Suppressor macrophage treated with lipopolysaccharide for 4 hours (primary cell): ENCODE measurements around the gene PIP4K2A.

Experiments used
- DNase-seq: peaks from one replicate; pipeline ENCODE4 v3.0.0-alpha.2; 2020

PIP4K2A gene

DNA sequence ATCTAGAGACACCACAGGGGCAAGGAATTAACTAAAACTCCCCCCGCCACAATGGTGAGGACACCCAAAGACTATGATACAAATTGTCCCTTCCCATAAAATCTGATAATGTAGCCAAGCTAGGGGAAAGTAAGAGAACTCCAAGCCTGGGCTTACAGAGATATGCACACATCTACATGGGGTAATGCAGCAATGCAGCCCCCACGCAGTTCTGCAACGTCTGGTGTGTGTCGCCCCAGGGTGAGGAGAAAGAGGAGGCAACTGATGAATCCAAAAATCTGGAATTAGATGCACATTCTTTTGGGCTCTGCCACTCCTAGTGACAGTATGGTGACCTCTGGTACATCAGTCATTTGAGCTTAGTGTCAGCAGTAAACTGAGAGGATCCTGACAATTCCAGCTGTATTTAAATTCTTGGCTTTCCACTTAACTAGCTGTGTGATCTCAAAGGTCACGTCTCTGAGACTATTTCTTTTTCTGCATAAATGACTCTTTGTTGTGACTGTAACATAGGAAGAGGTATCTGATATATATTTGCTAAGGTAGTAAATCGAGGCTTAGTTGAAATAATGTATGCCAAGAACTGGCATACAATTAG, 51.5 kb downstream of the PIP4K2A start:
- no peak for DNase-seq

DNA sequence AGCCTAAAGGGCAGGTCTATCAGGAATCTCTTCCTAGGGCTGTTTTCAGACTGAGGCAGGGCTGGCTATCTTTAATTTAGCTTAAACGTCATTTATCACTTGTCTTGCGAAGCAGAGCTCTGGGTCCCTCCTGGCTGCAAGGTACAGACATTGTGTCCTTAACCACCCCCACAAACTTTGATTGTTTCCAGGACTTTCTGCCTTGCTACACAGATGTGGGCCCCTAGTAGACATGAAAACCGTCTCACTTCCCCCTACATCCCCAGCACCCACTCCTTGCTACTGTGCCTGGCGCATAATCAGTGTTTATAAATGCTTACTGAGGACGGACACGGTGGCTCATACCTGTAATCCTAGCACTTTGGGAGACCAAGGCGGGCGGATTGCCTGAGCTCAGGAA, 54.5 kb downstream of the PIP4K2A start:
- DNase-seq = no peak

DNA sequence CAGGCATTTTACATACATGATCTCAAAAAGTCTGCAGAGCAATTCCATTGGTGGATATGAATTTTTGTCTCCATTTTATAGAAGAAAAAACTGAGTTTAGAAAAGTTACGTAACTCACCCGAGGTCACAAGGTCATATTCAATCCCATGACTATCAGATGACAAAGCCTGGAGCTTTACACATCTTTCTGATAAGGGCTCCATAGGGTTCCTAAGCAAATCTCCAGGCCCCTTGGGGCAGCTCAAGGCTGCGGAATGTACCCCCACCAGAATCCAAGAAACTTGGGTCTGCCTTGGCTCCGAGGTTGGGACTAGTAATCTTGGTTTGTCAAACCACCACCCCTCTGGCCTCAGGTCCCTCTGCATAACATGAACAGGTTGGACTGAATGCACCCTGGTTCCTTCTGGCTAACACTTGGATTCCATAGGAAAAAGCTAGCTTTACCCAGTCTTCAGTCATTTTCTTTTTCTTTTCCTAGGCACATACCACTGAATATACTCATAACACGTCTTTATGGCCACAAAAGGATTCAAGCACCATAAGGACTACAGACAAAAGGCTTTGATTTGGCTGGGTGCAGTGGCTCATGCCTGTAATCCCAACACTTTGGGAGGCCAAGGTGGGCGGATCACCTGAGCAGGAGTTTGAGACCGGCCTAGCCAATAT, 55.5 kb downstream of the PIP4K2A start:
- no peak for DNase-seq

DNA sequence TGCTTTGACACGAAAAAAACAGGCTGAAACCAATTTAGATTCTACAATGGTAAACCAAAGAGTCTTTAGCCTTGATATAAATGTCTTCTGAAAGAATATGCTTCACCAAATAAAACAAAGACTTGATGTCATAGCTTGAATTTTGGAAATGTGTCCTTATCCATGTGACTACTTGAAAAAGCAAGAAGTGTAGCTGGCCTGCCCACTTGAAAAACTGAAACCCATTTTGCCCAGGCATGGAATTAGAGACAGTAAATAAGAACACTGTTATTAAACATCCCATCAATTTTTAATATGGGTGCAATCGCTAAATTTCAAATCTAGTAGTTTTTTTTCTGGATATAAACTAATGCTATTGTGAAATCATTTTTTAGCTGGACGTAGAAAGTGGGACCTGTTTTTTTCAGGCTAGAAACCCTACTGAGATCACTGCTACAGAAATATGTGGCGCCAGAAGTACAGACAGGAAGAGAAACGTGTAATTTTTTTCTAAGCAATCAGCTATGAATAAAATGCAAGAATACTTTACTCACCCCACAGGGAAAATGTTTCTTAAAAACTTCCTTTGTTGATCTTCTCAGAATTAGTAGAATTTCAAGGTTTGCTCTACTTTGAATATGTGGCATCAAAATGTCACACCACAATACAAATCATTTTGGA, 56.7 kb downstream of the PIP4K2A start:
- peak; percentile 17 for DNase-seq

DNA sequence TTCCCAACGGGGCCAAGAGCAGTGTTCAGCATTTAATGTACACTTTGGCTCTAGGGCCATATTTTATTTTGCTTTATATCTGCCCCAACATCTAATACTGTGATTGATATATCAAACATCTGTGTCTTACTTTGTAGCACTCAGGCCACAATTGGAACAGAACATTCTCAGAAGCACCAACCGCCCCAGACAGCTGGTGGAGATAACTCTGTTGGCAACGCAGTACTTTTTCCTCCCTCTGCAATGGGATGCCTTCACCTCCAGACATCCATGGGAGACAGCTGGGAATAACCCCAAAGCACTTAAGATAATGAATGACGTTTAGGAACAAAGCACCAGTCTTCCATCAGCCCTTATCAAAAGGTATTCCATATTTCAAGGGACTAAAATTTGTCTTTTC, 57.4 kb downstream of the PIP4K2A start:
- no peak for DNase-seq

DNA sequence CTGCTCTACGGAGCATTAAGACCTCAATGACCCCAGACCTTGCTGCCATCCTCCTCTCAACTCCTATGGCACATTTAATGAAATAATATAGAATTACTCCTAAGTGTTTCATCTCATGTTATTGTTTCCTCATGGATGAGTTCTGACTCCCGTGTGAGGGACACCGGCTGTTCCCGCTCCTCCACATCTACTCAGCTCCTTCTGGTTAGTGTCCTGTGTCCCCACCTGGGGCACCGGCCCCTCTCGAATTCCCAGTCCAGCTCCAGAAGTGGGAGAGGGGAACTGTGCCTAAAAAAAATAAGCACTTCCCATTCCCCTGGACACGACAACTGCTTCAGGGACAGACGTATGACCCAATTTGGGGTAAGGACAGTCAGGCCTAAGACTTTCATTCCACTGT, 58.3 kb downstream of the PIP4K2A start:
- DNase-seq = no peak

DNA sequence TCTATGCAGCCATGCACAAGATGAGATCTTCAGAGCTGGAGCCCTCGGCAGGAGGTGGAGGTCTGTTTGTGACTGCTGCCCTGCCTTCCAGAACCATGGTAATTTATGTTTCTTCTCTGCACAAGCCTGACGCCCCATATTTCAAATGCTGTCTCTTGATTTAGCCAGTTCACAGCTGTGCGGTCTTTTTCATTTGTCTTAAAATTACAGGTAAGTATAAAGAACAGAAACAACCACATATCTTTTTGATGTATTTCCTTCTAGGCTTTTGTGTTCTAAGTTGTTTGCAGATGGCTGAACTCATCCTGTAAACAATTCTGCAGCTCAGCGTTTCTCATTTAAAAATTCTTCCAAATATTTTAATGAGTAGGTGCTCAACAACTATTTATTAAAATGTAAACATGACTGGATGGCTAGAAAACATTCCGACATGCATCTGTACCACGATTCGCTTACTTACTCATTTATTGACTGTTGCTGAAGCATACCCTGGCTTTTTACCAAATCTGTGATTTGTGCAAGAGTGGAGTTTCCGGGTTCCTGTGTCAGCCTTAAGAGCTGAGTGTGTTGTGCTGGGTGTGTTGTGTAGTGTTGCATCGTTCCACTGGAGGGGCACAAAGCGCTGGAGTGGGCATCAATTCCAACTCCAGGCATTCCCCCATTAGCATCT, 58.9 kb downstream of the PIP4K2A start:
- DNase-seq = peak; percentile 67

DNA sequence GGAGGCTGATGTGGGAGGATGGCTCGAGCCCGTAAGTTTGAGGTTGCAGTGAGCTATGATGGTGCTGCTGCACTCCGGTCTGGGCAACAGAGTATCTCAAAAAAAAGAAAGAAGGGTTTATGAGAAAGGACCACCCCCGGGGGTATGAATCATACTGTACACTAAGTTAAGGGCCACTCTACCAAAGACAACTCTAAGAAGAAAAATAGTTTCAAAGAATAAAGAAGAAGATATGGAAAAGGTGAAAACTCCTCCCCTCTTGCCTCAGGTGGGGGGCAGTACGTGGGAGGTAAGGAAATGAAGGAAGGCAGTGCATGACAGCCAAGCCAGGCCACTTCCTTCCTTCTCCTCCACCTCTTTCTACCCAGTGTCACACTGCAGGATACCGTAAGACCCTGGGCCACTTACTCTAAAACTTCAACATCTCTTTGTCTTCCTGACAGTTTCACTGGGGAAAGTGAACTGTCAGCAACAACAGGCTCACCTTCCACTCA, 61.3 kb downstream of the PIP4K2A start:
- DNase-seq = no peak

DNA sequence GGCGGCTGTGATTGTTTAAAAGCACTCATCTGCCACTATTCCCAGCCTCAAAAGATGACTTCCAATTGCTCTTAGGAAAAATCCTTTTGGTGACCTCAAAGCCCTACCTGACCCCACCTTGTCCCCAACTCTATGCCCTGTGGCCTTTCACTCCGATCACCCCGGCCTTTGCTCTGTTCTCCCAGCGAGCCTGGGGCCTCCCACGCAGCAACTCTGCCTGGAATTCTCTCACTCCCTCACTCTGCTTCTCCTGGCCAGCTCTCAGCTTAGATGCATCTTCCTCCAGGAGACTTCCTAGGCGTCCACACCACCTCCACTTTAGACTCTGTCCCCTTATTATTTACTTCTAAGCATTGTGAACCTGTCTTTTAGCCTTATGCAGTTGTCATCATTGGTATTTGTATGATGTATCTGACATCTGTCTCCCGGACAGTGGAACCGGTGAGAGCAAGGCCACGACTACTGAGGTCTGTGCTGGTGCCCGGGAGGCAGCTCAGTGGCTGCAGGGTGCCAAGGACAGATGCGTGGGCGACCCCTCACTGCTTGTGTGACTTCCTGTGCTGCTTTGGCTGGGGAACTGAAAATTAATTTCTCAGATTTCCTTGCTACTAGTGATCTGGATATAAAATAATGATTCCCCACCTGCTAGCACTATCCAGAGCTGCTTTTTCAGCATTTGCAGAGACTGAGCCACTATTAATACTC, 63.0 kb downstream of the PIP4K2A start:
- peak; percentile 48 for DNase-seq

DNA sequence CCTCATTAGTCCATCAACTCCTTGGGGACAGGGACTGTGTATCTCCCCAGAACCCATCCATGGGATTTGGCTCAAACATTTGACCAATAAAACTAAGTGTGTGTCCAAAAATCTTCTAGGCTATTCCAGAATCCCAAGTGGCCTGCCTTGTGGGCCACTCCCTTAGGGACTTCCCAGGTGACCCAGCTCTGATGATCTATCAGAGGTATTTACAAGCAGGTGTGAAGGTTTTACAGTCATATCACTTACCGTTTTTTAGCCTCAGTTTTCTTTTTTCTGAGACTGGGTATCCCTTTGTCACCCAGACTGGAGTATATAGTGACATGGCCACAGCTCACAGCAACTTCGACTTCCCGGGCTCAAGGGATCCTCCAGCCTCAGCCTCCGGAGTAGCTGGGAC, 64.4 kb downstream of the PIP4K2A start:
- no peak for DNase-seq

DNA sequence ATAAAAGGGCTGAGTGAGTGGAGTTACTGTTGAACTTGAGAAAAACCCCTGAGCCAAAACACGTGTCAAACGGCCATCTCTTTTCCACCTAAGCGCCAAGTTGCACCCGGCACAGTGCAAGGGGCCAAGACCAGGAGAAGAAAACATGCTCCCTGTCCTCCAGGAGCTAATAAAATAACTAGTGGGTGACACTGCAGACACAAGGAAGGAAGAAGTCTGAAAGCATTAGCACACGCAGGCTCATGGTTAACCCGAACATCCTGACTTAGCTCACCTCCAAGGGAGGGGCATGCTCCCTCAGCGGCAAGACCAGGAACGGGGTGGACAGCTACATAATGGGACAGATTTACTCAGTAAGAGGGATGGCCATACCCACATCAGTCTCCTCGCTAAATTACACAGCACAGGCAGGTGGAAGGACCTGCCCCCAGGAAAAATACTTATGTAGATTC, 65.0 kb downstream of the PIP4K2A start:
- DNase-seq = no peak

DNA sequence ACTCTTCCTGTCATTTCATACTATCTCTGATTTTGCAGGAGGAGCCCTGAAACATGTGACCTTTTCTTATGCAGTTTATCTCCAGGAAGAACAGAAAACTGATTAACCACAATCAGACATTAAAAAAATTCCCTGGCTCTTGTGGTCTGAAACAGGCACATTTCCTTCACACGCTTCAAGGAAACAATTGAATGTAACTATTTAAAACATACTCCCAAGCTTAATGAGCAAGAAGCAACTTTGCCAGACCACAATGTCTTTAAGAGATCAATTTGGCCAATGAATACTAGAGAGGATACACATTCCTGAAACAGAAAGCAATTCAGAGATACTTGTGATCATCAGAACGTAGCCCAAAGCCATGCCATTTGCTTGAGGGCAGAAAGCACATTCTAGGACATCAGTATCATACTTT, 65.8 kb downstream of the PIP4K2A start:
- no peak for DNase-seq

DNA sequence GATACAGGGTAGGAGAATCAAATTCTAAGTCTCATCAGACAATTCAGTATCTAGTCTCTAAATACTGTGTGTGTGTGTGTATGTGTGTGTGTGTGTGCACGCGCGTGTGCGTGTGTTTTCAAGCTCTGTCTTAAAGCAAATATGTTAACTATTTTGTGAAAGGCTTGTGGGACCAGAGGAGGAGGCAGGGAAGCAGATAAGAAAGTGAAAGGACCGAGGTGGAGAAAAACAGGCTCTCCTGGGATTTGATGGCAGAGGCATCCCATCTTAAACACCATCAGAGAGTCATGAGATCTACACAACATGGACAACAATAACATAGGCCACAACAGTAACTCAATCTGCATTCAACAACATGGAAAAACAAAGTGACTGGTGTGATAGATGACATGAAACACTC, 67.1 kb downstream of the PIP4K2A start:
- no peak for DNase-seq

DNA sequence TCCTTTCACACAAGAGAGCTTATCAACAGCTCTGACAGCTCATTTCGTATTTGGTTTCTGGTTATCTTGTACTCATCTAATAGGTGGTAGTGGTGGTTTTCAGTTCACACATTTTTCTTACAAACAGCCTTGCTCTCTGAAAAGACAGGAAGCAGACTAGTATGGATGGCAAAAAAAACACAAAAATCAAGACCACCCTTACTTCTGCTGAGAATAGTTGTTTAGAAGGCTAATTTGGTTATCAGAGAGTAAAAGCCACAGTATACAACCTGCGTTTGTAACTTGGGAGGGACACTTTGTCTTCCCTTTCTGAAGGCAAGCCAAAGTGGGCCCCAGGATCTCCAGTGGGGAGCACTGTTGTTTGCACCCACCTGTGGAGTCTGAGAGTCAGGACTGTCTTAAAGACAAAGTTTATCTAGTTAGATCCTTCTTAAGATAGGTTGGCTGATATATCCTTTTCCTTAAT, 68.0 kb downstream of the PIP4K2A start:
- DNase-seq = no peak

DNA sequence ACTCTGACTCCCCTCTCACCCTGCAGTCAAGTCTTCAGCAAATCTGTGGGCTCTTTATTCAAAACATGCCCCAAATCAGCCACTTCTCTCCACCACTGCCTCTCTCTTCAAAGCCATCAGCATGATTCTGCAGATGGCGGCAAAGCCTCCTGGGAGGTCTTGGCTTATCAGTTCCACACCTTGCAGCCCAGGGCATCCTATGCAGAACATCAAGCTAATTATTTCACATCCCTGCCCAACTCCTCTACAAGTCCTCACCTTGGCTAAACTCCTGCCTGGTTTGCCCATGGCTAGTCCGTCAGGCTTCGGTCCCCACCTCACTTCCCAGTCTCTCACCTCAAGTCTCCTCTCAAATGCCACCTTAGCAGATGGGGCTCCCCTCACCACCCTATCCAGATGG, 70.2 kb downstream of the PIP4K2A start:
- DNase-seq = no peak

DNA sequence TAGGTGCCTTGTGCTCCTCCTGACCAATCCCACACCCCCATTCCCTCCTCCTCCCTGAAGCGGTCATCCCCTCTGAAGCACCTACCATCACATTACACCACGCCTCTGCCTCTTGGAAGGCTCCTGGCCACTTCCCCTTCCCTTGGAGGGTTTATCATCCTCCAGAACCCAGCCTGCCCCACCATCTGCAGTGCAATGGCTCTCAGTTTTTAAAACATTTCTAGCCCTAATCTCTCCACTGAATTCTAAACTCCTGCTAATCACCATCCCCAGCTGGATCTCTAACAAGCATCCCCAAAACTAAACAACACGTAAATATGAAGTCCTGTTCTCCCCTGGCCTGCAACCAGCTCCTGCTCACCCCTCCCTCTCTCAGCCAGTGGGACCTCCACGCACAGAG, 70.6 kb downstream of the PIP4K2A start:
- DNase-seq = no peak

DNA sequence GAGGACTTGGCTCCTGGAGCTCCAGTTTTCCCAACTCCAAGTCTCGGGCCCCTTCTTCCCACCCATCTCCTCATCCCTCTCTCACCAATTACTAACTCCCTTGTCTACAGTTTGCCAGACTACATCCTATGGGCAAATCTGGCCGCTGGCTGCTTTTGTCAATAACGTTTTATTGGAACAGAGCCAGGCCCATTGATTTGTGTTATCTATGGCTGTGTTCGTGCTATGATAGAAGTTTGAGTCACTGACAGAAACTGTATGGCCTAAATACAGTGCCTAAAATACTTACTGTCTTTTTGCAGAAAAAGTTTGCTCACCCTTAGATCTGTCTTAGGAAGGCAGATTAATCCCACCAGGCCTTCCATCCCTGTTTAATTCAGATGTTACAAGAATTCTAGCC, 71.3 kb downstream of the PIP4K2A start:
- no peak for DNase-seq

DNA sequence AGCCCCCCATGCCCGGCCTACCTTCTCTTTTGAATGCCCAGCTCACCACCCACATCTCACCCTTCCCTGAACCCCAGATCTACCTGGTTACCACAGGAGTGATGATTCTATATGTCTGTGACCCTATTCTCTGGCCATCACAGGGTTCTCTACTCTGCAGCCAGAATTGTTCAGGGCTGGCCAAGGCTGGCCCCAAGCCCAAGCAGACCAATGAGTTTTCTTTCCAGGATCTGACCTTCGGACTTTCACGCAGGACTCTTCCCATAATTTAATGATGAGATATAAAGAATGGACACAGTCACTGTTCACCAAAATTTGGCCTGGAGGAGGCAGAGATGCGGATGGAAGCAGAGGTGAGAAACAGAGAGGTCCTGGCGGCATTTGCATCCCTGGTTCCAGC, 72.6 kb downstream of the PIP4K2A start:
- no peak for DNase-seq

DNA sequence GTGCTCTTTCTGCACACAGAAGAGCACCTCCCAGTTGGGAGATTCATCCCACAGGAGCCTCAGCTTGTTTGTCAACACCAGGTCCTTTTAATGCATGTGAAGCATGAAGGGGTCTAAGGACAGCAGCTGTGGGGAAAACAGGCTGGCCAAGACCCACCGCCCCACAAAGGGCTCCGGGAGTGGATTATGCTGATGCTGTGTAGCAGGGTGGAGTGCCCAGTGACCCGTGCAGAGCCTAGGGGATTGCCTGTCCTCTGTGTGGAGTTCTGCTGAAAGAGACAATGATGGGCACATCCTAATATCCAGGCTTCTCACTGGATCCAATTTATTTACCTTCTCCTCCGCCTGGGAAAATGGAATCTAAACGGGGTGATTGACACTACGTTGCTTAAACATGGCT, 74.0 kb downstream of the PIP4K2A start:
- no peak for DNase-seq

DNA sequence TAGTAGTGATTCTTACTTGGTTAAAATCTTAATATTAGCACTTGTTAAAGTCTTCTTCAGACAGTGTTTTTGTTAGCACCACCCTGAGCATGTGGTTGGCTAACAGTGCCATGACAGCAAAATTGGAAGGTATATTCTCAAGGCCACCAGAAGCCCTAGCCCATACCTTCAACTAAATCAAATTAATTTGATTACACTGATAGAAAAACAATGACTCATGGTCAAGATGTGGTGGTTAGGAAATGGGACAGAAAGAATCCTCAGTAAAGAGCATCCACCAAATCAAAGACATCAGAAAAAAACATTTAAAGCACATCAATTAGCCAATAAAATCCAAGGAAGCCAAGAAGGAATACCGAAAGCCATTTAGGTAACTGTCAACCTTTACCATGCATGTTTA, 75.5 kb downstream of the PIP4K2A start:
- DNase-seq = no peak

DNA sequence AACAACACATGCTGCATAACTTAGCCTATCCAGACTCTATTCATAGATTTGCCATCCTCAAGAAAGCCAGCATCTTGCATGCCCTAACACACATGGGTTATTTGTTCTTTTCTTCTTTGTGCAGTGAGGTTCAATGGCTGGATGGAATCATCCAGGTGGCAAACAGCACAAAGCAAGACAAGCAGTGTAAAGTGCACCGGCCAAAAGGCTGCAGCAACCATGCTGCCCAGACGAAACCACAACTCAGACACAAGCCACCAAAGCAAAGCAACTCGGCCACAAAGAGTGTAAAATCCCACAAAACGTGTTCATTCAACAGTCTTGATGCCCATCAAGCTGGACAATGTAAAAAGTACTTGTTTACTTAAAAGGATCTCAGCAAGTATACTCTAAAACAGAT, 76.9 kb downstream of the PIP4K2A start:
- DNase-seq = no peak

DNA sequence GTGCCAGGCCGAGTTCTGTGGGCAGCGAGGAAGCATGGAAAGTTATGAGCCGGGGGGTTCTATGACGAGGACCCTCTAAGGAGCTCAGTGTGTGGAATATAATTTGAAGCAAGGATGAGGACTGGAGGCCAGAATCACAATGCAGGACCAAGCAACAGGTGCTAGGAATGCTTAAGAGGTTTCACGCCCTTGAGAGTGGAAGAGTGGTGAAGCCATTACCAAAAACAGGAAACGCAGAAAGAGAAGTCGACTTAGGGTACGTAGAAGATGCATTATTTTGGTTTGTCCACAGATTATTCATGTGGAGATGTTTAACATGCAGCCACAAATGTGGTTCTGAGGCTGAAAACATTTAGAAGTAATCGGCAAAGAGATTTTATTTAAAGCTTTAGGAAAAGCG, 78.7 kb downstream of the PIP4K2A start:
- no peak for DNase-seq
